ENCODE data around the gene ILKAP.

Gene ILKAP

GRCh38 chr2:238132463-238133450 lies 70.7 kb downstream of the ILKAP start:
- no peak overlapping the region for H3K9ac ChIP-seq (ENCODE audit: low read depth, low read length)
- no peaks in the 10 kb centered on the region for H3K79me2 ChIP-seq (ENCODE audit: insufficient read depth, low read length)
- no peak overlapping the region for H3K4me3 ChIP-seq (ENCODE audit: low read depth in 1 of 2, low read length in 2 of 2)
- H3K27ac ChIP-seq (ENCODE audit: low read length): no peak overlapping the region
- ATAC-seq (ENCODE audit: insufficient read depth, low read depth) (no peak), DNase-seq (no peak)
- TF ChIP-seq CTCF (IDR thresholded peaks at IDR 0.05; ENCODE audit: borderline replicate concordance, extremely low read depth, low read length, poor library complexity, severe bottlenecking): no peak
- no peak for TF ChIP-seq EZH2 (IDR thresholded peaks at IDR 0.05; ENCODE audit: borderline replicate concordance, low read depth, low read length, severe bottlenecking)
- no peaks in the 10 kb centered on the region; the same call in 1 of the 2 replicates for H4K20me1 ChIP-seq (ENCODE audit: insufficient read depth, low read length)
- no peaks in the 10 kb centered on the region for H3K27me3 ChIP-seq (ENCODE audit: insufficient read depth, low read length, poor library complexity)
- H3K9me3 ChIP-seq (ENCODE audit: insufficient read depth, low read length, severe bottlenecking): no peaks in the 10 kb centered on the region
- H3K4me2 ChIP-seq (ENCODE audit: insufficient read depth, low read length): no peak overlapping the region
- H3K4me1 ChIP-seq (ENCODE audit: insufficient read depth, low read length): no peaks in the 10 kb centered on the region
- no peaks in the 10 kb centered on the region for H3K36me3 ChIP-seq (ENCODE audit: insufficient read depth, low read length)
- no peak overlapping the region for H2AFZ ChIP-seq (ENCODE audit: low read depth, low read length)

DNA sequence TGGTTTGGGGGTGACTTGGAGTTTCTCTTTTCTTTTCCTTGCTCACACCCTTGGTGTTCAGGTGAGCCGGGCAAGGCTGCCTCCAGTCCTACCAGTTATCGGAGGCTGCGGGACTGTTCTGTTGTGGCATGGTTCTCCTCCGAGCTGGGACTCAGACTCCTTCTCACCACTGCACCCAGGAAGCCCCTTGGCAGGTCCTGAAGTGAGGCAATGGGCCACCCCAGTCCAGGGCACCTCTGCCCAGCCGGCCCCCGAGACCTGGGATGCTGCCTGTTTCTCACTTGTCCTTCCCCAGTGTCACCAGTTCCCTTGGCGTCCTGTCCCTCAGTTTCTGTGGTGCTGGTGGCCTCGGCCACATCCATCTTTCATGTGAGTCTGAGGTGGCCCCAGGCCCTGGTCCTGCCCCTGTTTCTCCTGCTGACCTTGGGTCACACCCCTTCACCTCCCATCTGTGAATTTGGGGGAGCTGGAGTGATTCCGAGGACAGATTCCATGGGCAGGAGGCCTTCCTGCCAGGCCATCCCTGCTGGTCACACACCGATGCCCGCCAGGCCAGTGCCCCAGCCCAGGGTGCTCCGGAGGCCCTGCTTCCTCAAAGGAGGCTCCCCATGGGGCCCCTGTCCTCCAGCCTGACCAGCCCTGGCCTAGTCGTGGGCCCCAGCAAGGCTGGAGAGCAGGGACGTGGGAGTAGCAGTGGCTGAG lies 71.6 kb downstream of the ILKAP start:
- H2AFZ ChIP-seq (ENCODE audit: low read depth, low read length): no peak overlapping the region
- no peak for DNase-seq
- H3K36me3 ChIP-seq (ENCODE audit: insufficient read depth, low read length): no peaks in the 10 kb centered on the region
- H3K27me3 ChIP-seq (ENCODE audit: insufficient read depth, low read length, poor library complexity): no peaks in the 10 kb centered on the region
- H3K4me3 ChIP-seq (ENCODE audit: low read depth in 1 of 2, low read length in 2 of 2): no peak overlapping the region
- H3K9me3 ChIP-seq (ENCODE audit: insufficient read depth, low read length, severe bottlenecking): no peaks in the 10 kb centered on the region
- no peak for TF ChIP-seq CTCF (IDR thresholded peaks at IDR 0.05; ENCODE audit: borderline replicate concordance, extremely low read depth, low read length, poor library complexity, severe bottlenecking)
- no peak for TF ChIP-seq EZH2 (IDR thresholded peaks at IDR 0.05; ENCODE audit: borderline replicate concordance, low read depth, low read length, severe bottlenecking)
- no peak overlapping the region for H3K27ac ChIP-seq (ENCODE audit: low read length)
- no peak for ATAC-seq (ENCODE audit: insufficient read depth, low read depth)
- no peaks in the 10 kb centered on the region; the same call in 1 of the 2 replicates for H4K20me1 ChIP-seq (ENCODE audit: insufficient read depth, low read length)
- no peaks in the 10 kb centered on the region for H3K79me2 ChIP-seq (ENCODE audit: insufficient read depth, low read length)
- H3K9ac ChIP-seq (ENCODE audit: low read depth, low read length): no peak overlapping the region
- H3K4me1 ChIP-seq (ENCODE audit: insufficient read depth, low read length): no peaks in the 10 kb centered on the region
- no peak overlapping the region for H3K4me2 ChIP-seq (ENCODE audit: insufficient read depth, low read length)

- no peak overlapping the region for H3K9ac ChIP-seq (ENCODE audit: low read depth, low read length)
- TF ChIP-seq CTCF (IDR thresholded peaks at IDR 0.05; ENCODE audit: borderline replicate concordance, extremely low read depth, low read length, poor library complexity, severe bottlenecking) (no peak), EZH2 (IDR thresholded peaks at IDR 0.05; ENCODE audit: borderline replicate concordance, low read depth, low read length, severe bottlenecking) (no peak)
- no peaks in the 10 kb centered on the region for H3K36me3 ChIP-seq (ENCODE audit: insufficient read depth, low read length)
- DNase-seq: no peak
- H3K4me2 ChIP-seq (ENCODE audit: insufficient read depth, low read length): no peak overlapping the region
- no peak overlapping the region for H2AFZ ChIP-seq (ENCODE audit: low read depth, low read length)
- no peaks in the 10 kb centered on the region for H3K4me1 ChIP-seq (ENCODE audit: insufficient read depth, low read length)
- H4K20me1 ChIP-seq (ENCODE audit: insufficient read depth, low read length): no peaks in the 10 kb centered on the region; the same call in 1 of the 2 replicates
- no peaks in the 10 kb centered on the region for H3K79me2 ChIP-seq (ENCODE audit: insufficient read depth, low read length)
- H3K4me3 ChIP-seq (ENCODE audit: low read depth in 1 of 2, low read length in 2 of 2): no peak overlapping the region
- H3K9me3 ChIP-seq (ENCODE audit: insufficient read depth, low read length, severe bottlenecking): no peaks in the 10 kb centered on the region
- no peaks in the 10 kb centered on the region for H3K27me3 ChIP-seq (ENCODE audit: insufficient read depth, low read length, poor library complexity)
- no peak; the same call in 2 of the 3 replicates for ATAC-seq (ENCODE audit: insufficient read depth, low read depth)
- no peak overlapping the region for H3K27ac ChIP-seq (ENCODE audit: low read length)
These were observed 72.5 kb downstream of the ILKAP start for GRCh38 chr2:238130696-238131628.

Data from DND-41 (cell line).